SJCRH30 (cell line): ENCODE measurements around the gene KCNJ16. TPM values are rescaled to one million over a fixed set of nuclear protein-coding genes. Genes with fewer than 3 reads are reported as not detected.
A peak's percentile ranks its signal among the peaks of the same experiment; 100 is the strongest.

ENCODE experiments used
- DNase-seq, 2 experiments: peaks; one replicate each; pipeline ENCODE4 v3.0.0-alpha.2; 2015 to 2020
- H3K27ac ChIP-seq: fragments of 250-450 bp; sonication (Bioruptor Pico); 2 replicates; pipeline ENCODE4 v1.5.1; 2020; ENCODE audit warnings: mild to moderate bottlenecking, moderate library complexity
- H3K27me3 ChIP-seq: fragments of 250-450 bp; sonication (Bioruptor Pico); 2 replicates; pipeline ENCODE4 v1.5.1; 2020; ENCODE audit warnings: mild to moderate bottlenecking, moderate library complexity
- H3K36me3 ChIP-seq: fragments of 250-450 bp; sonication (Bioruptor Pico); 2 replicates; pipeline ENCODE4 v1.5.1; 2020; ENCODE audit warnings: mild to moderate bottlenecking, moderate library complexity
- H3K4me1 ChIP-seq: fragments of 250-450 bp; sonication (Bioruptor Pico); 2 replicates; pipeline ENCODE4 v1.5.1; 2020; ENCODE audit warnings: mild to moderate bottlenecking, moderate library complexity
- H3K4me3 ChIP-seq: fragments of 250-450 bp; sonication (Bioruptor Pico); 2 replicates; pipeline ENCODE4 v1.5.1; 2020; ENCODE audit warnings: mild to moderate bottlenecking, moderate library complexity
- H3K9me3 ChIP-seq: fragments of 250-450 bp; sonication (Bioruptor Pico); replicated peaks from 2 replicates; pipeline ENCODE4 v1.5.1; 2020; ENCODE audit warnings: mild to moderate bottlenecking, moderate library complexity
- total RNA-seq: library from RNA; depleted of rRNA; stranded (reverse); fragments of >200 nt; shearing (Covaris generic); gene quantifications from 2 replicates; pipeline ENCODE4 v1.2.3, GENCODE V29; 2014

KCNJ16 gene
- total RNA-seq, 1 experiment from 2014 or later, result not detected

DNA sequence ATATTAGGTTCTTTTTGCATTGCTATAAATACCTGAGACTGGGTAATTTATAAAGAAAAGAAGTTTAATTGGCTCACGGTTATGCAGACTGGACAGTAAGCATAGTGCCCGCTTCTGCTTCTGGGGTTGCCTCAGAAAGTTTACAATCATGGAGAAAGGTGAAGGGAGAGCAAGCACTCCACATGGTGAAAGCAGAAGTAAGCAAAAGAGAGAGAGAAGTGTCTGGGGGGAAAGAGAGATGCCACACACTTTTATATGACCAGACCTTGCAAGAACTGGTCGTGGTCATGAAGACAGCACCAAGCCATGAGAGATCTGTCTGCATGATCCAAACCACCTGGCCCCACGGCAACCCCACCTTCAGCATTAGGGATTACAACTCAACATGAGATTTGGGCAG is 45.4 kb downstream of the KCNJ16 start:
- no peaks in the 10 kb centered on the region for H3K4me1 ChIP-seq
- H3K27ac ChIP-seq, result no peak overlapping the region

DNA sequence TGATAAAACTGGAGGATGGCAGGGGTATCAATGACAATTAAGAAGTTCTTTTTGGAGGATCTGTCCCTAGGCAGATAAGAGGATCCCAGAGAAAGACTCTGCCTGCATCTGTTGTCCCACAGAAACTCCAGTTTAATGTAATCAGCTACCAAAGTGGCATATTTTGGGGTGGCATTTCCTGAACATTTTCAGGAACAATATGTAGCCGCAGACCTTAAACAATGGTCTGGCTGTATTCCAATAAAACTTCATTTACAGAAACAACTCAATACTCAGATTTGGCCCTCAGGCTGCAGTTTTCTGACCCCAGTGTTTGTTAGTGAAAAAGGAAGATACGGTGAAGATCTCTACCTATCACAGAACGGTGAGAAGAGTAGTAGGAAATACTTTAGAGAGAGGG is 46.1 kb downstream of the KCNJ16 start:
- H3K27me3 ChIP-seq, result no peaks in the 10 kb centered on the region
- no peak overlapping the region for H3K27ac ChIP-seq
- no peak for DNase-seq
- no peaks in the 10 kb centered on the region for H3K9me3 ChIP-seq
- no peaks in the 10 kb centered on the region for H3K36me3 ChIP-seq
- no peak overlapping the region for H3K4me3 ChIP-seq
- no peaks in the 10 kb centered on the region for H3K4me1 ChIP-seq

More for the DNA sequence above, 45.4 kb downstream of the KCNJ16 start:
- H3K36me3 ChIP-seq, result no peaks in the 10 kb centered on the region
- no peak for DNase-seq
- H3K27me3 ChIP-seq, result no peaks in the 10 kb centered on the region
- H3K4me3 ChIP-seq, result no peak overlapping the region
- no peaks in the 10 kb centered on the region for H3K9me3 ChIP-seq

DNA sequence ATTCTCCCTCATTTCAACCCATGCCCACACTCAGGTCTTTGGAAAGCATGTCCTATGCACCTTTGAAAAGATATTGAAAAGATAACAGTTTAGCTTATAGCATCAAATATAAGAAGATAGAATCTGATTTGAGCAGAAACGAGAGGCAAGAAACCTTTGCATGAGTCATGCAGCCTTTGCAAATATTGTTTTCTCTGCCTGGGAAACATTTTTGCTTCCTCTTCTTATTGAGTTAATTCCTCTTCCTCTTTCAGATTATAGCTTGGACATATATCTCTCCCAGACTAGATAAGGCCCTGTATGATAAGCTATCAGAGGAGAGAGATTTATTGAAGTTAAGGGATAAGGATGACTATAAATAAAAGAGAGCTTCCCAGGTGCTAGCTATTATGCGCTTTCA is 48.2 kb downstream of the KCNJ16 start:
- H3K27me3 ChIP-seq, result no peaks in the 10 kb centered on the region
- H3K27ac ChIP-seq, result no peak overlapping the region
- H3K9me3 ChIP-seq, result no peaks in the 10 kb centered on the region
- no peaks in the 10 kb centered on the region for H3K4me1 ChIP-seq
- H3K36me3 ChIP-seq, result no peaks in the 10 kb centered on the region
- no peak for DNase-seq
- H3K4me3 ChIP-seq, result no peak overlapping the region

DNA sequence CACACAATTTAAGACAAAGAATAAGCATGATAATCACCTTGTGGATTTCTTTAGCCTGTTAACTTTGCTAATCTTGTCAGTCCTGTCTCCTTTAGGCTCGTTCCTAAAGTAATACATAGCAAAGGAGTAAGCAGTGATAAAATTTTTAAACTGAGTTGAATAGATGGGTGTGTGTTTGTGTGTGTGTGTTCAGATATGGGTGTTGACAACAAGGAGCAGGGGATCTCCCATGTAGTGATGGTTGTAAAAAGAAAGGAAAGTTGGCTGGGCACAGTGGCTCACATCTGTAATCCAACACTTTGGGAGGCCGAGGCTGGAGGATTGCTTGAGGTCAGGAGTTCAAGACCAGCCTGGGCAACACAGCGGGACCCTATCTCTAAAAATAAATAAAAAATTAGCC is 49.7 kb downstream of the KCNJ16 start:
- no peak overlapping the region for H3K27ac ChIP-seq
- H3K9me3 ChIP-seq, result no peaks in the 10 kb centered on the region
- no peak for DNase-seq
- H3K4me3 ChIP-seq, result no peak overlapping the region
- H3K4me1 ChIP-seq, result no peaks in the 10 kb centered on the region
- H3K27me3 ChIP-seq, result no peaks in the 10 kb centered on the region
- H3K36me3 ChIP-seq, result no peaks in the 10 kb centered on the region

DNA sequence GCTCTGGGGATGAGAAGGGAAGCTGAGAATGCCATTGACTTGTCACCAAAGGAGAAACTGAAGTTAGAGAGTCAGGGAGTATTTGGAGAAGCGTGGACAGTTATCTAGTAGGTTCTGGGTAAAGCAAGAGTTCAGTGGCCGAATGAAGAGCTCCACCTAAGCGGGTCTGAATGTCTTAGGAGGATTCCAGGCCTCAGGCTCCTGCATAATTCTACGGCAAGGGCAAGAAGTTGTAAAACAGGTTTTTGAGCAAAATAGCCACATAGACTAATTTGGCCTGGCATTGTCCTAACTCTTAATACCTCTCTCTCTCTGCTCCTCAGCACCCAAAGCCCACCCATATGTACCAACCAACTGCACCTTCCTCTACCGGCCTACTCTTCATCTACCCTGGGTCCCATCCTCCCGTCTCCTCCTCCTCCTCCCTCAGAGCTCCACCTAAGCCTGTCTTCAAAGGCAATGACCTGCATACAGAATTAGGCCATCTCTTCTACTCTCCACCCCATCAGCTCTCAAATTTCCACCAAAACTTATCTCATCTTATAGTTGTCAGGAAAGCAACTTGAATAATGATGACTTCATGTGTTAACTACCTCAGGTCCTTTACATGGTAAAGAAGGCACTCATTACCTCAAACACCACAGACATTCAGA is 52.3 kb downstream of the KCNJ16 start:
- H3K4me3 ChIP-seq, result no peak overlapping the region
- H3K9me3 ChIP-seq, result no peaks in the 10 kb centered on the region
- H3K27ac ChIP-seq, result no peak overlapping the region
- H3K36me3 ChIP-seq, result no peaks in the 10 kb centered on the region
- H3K4me1 ChIP-seq, result no peaks in the 10 kb centered on the region
- no peak for DNase-seq
- H3K27me3 ChIP-seq, result no peaks in the 10 kb centered on the region

DNA sequence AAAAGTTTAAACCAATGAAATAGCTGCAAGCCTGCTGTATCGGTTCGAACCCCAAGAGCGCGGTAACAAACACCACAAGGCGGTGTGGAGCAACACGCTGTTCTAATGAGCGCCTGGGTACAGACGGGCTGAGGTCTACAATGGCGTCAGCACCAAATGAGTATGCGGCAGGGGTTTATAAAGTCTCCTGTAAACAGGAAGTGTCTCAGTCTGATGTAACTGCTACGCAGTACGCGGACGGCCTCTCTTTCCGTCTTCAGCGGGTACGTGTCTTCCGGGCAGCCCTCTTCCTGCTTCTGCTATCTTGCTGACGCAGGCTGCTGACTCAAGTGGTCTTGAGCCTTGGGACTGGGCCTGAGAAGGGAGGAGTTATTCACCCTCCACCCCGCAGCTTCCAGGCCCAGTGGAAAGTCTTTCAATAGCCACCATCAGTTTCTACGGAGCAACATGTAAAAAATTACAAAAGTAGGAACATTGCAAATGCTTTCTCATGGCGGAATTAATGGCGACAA is 53.8 kb downstream of the KCNJ16 start:
- Histone ChIP-seq H3K4me1 (no peaks in the 10 kb centered on the region), H3K9me3 (no peaks in the 10 kb centered on the region), H3K27me3 (no peaks in the 10 kb centered on the region), H3K27ac (no peak overlapping the region), H3K4me3 (no peak overlapping the region), H3K36me3 (no peaks in the 10 kb centered on the region)
- no peak for DNase-seq

DNA sequence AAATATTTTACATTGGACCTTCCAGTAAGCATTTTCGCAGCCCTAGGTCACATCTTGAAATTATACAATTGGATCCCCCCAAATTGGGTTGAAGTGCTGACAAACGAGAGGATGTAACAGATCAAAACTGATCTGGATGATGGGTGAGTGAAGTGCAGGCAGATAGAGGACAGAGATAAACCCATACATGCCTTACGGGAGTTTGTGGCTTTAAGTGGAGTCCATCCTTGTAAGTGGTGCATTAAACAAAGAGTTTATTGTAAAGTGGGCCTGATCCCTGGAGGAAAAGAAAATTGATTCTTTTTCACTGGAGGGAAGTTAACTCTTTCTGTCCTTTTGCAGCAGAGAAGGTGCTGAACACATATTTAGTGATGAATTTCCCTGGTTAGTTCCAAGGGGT is 55.3 kb downstream of the KCNJ16 start:
- Histone ChIP-seq H3K9me3 (no peaks in the 10 kb centered on the region), H3K27me3 (0 out of 2 replicates have a peak, but pooled peaks cover 6% of the 10 kb centered on the region), H3K36me3 (no peaks in the 10 kb centered on the region), H3K4me1 (no peaks in the 10 kb centered on the region), H3K4me3 (no peak overlapping the region), H3K27ac (no peak overlapping the region)
- DNase-seq, result no peak

DNA sequence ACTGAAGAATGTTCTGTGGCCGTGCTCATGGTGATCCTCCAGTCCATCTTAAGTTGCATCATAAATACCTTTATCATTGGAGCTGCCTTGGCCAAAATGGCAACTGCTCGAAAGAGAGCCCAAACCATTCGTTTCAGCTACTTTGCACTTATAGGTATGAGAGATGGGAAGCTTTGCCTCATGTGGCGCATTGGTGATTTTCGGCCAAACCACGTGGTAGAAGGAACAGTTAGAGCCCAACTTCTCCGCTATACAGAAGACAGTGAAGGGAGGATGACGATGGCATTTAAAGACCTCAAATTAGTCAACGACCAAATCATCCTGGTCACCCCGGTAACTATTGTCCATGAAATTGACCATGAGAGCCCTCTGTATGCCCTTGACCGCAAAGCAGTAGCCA is 57.5 kb downstream of the KCNJ16 start:
- H3K36me3 ChIP-seq, result no peaks in the 10 kb centered on the region
- no peak overlapping the region for H3K4me3 ChIP-seq
- 0 out of 2 replicates have a peak, but pooled peaks cover 6% of the 10 kb centered on the region for H3K27me3 ChIP-seq
- no peaks in the 10 kb centered on the region for H3K9me3 ChIP-seq
- no peak overlapping the region for H3K27ac ChIP-seq
- no peak for DNase-seq
- no peaks in the 10 kb centered on the region for H3K4me1 ChIP-seq

DNA sequence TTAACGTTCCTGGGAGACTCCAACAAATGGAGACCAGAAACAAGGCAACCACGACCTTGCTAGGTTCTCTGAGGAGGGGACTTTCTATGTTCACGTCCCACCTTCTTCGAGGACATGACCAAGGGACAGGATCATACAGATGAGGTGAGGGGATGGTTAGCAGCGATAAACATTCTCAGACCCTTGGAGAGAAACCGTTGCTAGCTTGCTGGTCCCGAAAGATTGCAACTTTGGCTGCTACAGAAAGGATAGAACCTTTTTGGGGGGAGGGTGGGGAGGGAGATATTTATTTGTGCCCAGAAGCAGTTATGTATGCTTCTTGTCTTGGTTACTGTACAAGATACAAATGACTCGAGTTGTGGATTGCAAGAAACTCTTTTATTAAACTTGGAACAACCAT is 59.0 kb downstream of the KCNJ16 start:
- no peak for DNase-seq

DNA sequence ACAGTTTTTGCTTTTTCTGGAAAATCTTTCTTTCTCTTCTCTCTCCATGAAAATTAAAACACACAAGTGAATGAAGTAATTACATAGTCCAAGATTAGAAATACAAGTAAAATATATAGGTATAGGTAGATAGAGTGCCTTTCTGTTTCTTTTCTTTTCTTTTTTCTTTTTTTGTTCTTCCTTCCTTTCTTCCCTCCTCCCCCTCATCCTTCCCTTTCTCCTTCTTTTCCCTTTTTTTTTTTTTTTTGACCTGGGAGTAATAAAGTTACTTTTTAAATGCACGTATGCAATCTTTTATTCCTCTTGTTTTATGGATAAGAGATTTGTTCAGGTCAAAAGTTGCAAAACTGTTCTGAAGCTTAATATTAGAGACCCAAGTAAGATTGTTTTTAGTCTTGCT is 59.8 kb downstream of the KCNJ16 start:
- H3K9me3 ChIP-seq, result no peaks in the 10 kb centered on the region
- 0 out of 2 replicates have a peak, but pooled peaks cover 6% of the 10 kb centered on the region for H3K27me3 ChIP-seq
- no peak for DNase-seq
- H3K27ac ChIP-seq, result no peak overlapping the region
- H3K4me3 ChIP-seq, result no peak overlapping the region
- no peaks in the 10 kb centered on the region for H3K36me3 ChIP-seq
- no peaks in the 10 kb centered on the region for H3K4me1 ChIP-seq

More for the DNA sequence above, 59.0 kb downstream of the KCNJ16 start:
- H3K27me3 ChIP-seq, result 0 out of 2 replicates have a peak, but pooled peaks cover 6% of the 10 kb centered on the region
- no peak overlapping the region for H3K4me3 ChIP-seq
- no peaks in the 10 kb centered on the region for H3K9me3 ChIP-seq
- H3K27ac ChIP-seq, result no peak overlapping the region
- H3K36me3 ChIP-seq, result no peaks in the 10 kb centered on the region
- no peaks in the 10 kb centered on the region for H3K4me1 ChIP-seq

DNA sequence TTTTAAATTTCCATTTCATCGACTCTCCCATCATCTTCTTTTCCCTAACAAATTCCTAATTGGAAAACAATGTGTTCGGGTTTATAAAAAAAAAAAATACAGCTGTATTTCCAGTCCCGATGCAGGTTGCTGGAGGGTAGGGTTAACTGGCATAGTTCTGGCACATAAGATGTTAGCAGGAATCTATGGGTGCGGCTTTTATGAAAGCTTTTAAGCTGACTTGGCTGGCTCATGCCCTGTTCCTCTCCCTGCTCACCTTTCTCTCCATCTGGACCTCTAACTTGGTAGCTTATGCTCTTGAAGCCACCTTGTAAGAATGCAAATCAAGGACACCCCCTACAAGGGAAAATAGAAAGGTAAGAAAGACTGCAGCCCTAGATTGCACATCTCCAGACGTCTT is 61.1 kb downstream of the KCNJ16 start:
- no peaks in the 10 kb centered on the region for H3K9me3 ChIP-seq

DNA sequence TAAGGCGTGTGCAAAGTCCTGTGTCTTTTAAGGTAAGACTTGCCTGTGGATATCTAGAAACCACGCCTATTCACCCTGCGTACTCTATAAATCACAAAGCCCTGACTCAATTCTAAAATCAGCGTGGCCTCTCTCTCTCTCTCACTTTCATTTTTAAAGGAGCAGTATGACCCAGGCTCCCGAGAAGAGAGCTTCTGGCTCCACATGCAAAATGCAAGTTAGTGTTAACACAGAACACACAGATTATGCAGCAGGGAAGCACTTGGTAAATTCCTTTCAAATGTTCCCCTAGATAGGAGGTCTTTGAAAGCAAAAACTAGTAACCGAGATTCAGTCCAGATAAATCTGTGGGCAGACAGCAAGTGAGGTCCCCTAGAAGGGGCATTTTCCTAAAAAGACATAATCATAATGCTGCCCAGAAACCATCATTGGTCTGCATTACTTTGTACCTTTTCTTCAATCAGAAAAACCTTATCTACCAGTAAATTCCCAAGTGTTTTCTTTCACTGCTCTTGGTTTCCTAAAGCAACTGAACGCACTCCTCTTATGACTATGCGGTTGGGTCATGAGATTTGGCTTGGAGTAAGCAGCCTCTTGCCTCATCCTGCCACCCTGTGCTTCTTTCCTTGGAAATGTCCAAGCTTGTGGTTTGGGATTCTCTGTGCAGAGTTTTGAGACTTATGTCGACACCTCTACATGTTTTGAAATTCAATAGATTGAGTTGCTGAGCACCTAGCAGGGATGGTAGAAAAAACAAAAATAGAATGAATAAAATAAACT is 62.6 kb downstream of the KCNJ16 start:
- 0 out of 2 replicates have a peak overlapping the region, but pooled peaks have one; percentile 9 for H3K4me3 ChIP-seq
- DNase-seq, result peak in 1 of 2 experiments; percentile 4
- H3K27me3 ChIP-seq, result 0 out of 2 replicates have a peak, but pooled peaks cover 6% of the 10 kb centered on the region
- H3K4me1 ChIP-seq, result no peaks in the 10 kb centered on the region
- no peaks in the 10 kb centered on the region for H3K9me3 ChIP-seq
- H3K27ac ChIP-seq, result no peak overlapping the region
- H3K36me3 ChIP-seq, result no peaks in the 10 kb centered on the region

More for the DNA sequence above, 61.1 kb downstream of the KCNJ16 start:
- H3K4me3 ChIP-seq, result no peak overlapping the region
- no peak overlapping the region for H3K27ac ChIP-seq
- H3K4me1 ChIP-seq, result no peaks in the 10 kb centered on the region
- no peak for DNase-seq
- 0 out of 2 replicates have a peak, but pooled peaks cover 6% of the 10 kb centered on the region for H3K27me3 ChIP-seq
- H3K36me3 ChIP-seq, result no peaks in the 10 kb centered on the region

DNA sequence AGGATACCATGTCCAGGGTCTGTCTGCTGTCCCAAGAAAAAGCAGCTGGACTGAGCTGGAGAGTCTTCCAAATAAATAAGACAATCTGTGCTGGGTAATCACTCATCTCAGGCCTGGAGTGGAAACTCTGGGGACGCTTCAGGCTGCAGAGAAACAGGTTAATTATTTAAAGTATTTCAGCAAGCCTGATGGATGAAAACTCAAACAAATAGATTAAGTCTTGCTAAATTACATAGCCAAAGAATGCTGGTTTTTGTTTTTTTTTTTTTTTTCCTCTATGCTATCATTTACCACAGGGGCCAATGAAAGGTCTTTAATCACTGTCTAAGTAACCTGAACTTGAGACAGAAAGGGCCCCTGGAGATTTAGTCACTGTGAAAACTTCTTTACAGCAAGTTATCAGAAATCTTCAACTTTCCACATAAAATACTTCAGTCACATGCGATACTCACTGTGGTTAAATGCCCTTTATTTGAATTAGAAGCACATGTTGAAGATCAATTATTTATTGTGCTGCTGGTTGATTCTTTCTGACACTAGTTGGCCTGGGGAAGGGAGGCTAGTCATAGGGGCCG is 63.4 kb downstream of the KCNJ16 start:
- no peaks in the 10 kb centered on the region for H3K4me1 ChIP-seq
- H3K9me3 ChIP-seq, result no peaks in the 10 kb centered on the region
- no peak overlapping the region for H3K4me3 ChIP-seq
- no peak overlapping the region for H3K27ac ChIP-seq
- 0 out of 2 replicates have a peak, but pooled peaks cover 6% of the 10 kb centered on the region for H3K27me3 ChIP-seq
- H3K36me3 ChIP-seq, result no peaks in the 10 kb centered on the region
- no peak for DNase-seq

DNA sequence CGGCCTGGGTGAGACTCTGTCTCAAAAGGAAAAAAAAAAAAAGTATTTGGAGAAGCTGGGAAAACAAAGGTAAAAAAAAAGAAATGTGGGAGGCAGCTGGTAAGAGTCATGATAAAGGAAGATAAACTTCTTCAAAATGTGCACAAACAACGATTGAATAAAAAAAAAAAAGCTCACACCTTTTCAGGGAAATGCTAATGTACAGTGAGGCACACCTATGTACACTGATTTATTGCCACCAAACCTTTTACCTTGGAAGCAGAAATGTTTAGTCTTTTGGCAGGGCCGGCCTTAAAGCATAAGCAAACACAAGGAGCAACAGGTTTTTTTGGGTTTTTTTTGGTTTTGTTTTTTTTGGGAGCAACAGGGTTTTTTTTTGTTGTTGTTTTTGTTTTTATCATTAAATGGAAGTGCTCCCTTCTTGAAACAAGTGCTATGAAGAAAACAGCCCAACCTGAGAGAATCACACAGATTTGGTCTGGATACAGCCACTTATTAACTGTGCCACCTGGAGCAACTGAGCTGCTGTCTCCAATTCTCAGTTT is 64.5 kb downstream of the KCNJ16 start:
- Histone ChIP-seq H3K36me3 (no peaks in the 10 kb centered on the region), H3K27ac (no peak overlapping the region), H3K4me3 (no peak overlapping the region), H3K27me3 (0 out of 2 replicates have a peak, but pooled peaks cover 4% of the 10 kb centered on the region), H3K9me3 (no peaks in the 10 kb centered on the region), H3K4me1 (no peaks in the 10 kb centered on the region)
- no peak for DNase-seq
